ENCODE measurements around the gene NKG7. TPM values are rescaled to one million over a fixed set of nuclear protein-coding genes. Genes with fewer than 3 reads are reported as not detected.

NKG7 gene
- total and polyA plus RNA-seq, 2 of the 13 experiments (the other 11 are each of a cell fraction or from before 2014, with no cell fraction given): 0.40 TPM; not detected in 1

- TF ChIP-seq ZNF766 (CRISPR knock-in tag; IDR thresholded peaks at IDR 0.05; ENCODE audit: borderline replicate concordance) (peak; percentile 28; the same call in 1 of the 2 replicates), SOX5 (CRISPR knock-in tag; IDR thresholded peaks at IDR 0.05; ENCODE audit: borderline replicate concordance) (no peak), NFYB (CRISPR knock-in tag; IDR thresholded peaks at IDR 0.05) (no peak), TMF1 (CRISPR knock-in tag; IDR thresholded peaks at IDR 0.05; ENCODE audit: low read depth) (0 out of 2 replicates have a peak, but pooled peaks have one; percentile 10), TBP (CRISPR knock-in tag; IDR thresholded peaks at IDR 0.05) (no peak), PCBP1 (IDR thresholded peaks at IDR 0.05; ENCODE audit: borderline replicate concordance, low read depth, low read length) (no peak), SP5 (CRISPR knock-in tag; IDR thresholded peaks at IDR 0.05; ENCODE audit: borderline replicate concordance, low read depth) (peak; percentile 80), ZNF280B (CRISPR knock-in tag; IDR thresholded peaks at IDR 0.05; ENCODE audit: borderline replicate concordance) (0 out of 2 replicates have a peak, but pooled peaks have one; percentile 37), ZNF639 (CRISPR knock-in tag; conservative IDR thresholded peaks at IDR 0.05) (no peak; the same call in 1 of the 2 replicates), ZFP1 (CRISPR knock-in tag; IDR thresholded peaks at IDR 0.05) (no peak), ZNF225 (CRISPR knock-in tag; IDR thresholded peaks at IDR 0.05) (no peak), NR2F1 (CRISPR knock-in tag; IDR thresholded peaks at IDR 0.05) (no peak), RELA (CRISPR knock-in tag; IDR thresholded peaks at IDR 0.05) (no peak), REL (CRISPR knock-in tag; conservative IDR thresholded peaks at IDR 0.05) (no peak), XBP1 (CRISPR knock-in tag; IDR thresholded peaks at IDR 0.05) (no peak), TBX2 (CRISPR knock-in tag; IDR thresholded peaks at IDR 0.05; ENCODE audit: borderline replicate concordance) (no peak), HOXA5 (CRISPR knock-in tag; IDR thresholded peaks at IDR 0.05) (no peak), HINFP (CRISPR knock-in tag; IDR thresholded peaks at IDR 0.05; ENCODE audit: low read depth) (peak; percentile 47; the same call in 1 of the 2 replicates), RXRB (CRISPR knock-in tag; IDR thresholded peaks at IDR 0.05; ENCODE audit: borderline replicate concordance) (peak; percentile 75), SRF (IDR thresholded peaks at IDR 0.05; ENCODE audit: low read depth, low read length) (no peak), PPARG (CRISPR knock-in tag; conservative IDR thresholded peaks at IDR 0.05) (peak; percentile 54; the same call in 1 of the 2 replicates), ZNF414 (CRISPR knock-in tag; IDR thresholded peaks at IDR 0.05) (no peak), TRAFD1 (CRISPR knock-in tag; IDR thresholded peaks at IDR 0.05; ENCODE audit: borderline replicate concordance) (no peak), ZNF879 (CRISPR knock-in tag; IDR thresholded peaks at IDR 0.05) (no peak)
Observed at GRCh38 chr19:51354103-51354741, 18.2 kb downstream of the NKG7 start (continued).

All from HepG2 (cell line).